ENCODE results near the gene TMPRSS3. TPM values are rescaled to one million over a fixed set of nuclear protein-coding genes. Genes with fewer than 3 reads are reported as not detected.

TMPRSS3 gene
- total RNA-seq, result not detected in 2 replicates

GRCh38 chr21:42395905-42396651 is at the start of gene TMPRSS3:
TSS of gene TMPRSS3 (minus strand) at chr21:42396052. CDS start at chr21:42395417, 635 bp downstream.

GRCh38 chr21:42403611-42404231 is 7.9 kb upstream of the TMPRSS3 start, which contains the start of gene UBASH3A:
TSS of gene UBASH3A (plus strand) at chr21:42403902. CDS start at chr21:42403946, 44 bp downstream.

GRCh38 chr21:42366292-42367010 is 29.4 kb downstream of the TMPRSS3 start, which contains the start of gene TFF1:
TSS of gene TFF1 (minus strand) at chr21:42366535. CDS start at chr21:42366495, 40 bp downstream.

GRCh38 chr21:42350927-42351426 is 44.9 kb downstream of the TMPRSS3 start, which contains the start of gene TFF2:
TSS of gene TFF2 (minus strand) at chr21:42350994. CDS start at chr21:42350957, 37 bp downstream.

Other genes with a start within 250 kb of the TMPRSS3 start
- 2.3 and 5.2 TPM in 2 replicates for gene ABCG1, start 176.9 kb downstream of the TMPRSS3 start, total RNA-seq
- gene TFF3, start 80.6 kb downstream of the TMPRSS3 start, total RNA-seq, result 0.58 TPM in 1 of 2 replicates, not detected in the other
- not detected in 2 replicates for gene TFF2, start 45.1 kb downstream of the TMPRSS3 start, total RNA-seq
- gene TFF1, start 29.5 kb downstream of the TMPRSS3 start, total RNA-seq, result not detected in 2 replicates
- not detected in 2 replicates for gene UBASH3A, start 7.8 kb upstream of the TMPRSS3 start, total RNA-seq
- under 0.01 TPM in 1 of 2 replicates, not detected in the other for gene RSPH1, start 100.2 kb upstream of the TMPRSS3 start, total RNA-seq
- gene SLC37A1, start 117.8 kb upstream of the TMPRSS3 start, total RNA-seq, result 2.5 and 2.8 TPM in 2 replicates

All from regular cardiac myocyte (primary cell).